Measurements from ENCODE around the gene DTNBP1.

DNA sequence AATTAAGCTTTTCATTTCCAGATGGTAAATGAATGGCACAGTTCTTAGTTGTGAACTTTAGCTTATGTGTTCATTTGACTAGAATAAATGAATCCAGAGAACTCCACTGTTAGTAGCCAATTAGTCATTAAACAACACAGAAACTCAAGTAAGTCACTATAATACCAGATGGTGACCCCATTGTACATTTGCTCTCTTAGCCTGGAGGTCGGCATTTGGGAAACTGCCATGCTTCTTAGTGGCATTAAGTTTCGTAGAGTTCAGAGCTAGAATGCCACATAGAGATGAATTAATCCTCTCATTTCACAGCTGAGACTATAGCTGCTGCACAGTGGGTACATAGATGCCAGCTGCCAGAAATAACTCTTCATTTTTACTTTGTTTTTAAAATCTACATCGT, 10.8 kb upstream of the DTNBP1 start:
- TF ChIP-seq CTCF (IDR thresholded peaks at IDR 0.05; ENCODE audit: low read depth, low read length, poor library complexity, severe bottlenecking), result no peak
- no peak for TF ChIP-seq EZH2phosphoT487 (IDR thresholded peaks at IDR 0.05; ENCODE audit: borderline replicate concordance, low read length)
